HG02938 (cell line): Measurements from ENCODE around the gene DUSP5.

ENCODE experiments used
- ATAC-seq: cut with Tn5 transposase; IDR thresholded peaks from one replicate; pipeline ENCODE4 v1.9.1; 2021; ENCODE audit warnings: mild to moderate bottlenecking, moderate library complexity; ENCODE audit not compliant: unreplicated experiment

Gene DUSP5

DNA sequence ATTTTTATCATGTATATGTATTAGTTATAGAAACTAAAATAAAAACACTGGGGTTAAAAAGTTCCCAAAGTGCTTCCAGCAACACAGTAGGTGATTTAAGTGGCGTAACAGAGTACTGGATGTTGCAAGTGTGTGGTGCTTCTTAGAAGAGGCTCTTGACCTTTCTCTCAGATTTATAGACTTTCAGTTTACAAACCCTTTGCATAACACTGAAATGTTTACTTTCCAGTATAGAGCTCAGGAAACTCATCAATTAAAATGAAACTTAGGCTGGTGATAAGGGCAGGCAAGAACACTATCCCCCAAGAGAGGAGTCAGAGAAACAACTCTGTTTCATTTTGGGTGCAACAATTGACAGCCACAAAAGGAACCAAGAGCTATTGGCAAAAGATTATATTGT, 42.3 kb downstream of the DUSP5 start:
- no peak for ATAC-seq

DNA sequence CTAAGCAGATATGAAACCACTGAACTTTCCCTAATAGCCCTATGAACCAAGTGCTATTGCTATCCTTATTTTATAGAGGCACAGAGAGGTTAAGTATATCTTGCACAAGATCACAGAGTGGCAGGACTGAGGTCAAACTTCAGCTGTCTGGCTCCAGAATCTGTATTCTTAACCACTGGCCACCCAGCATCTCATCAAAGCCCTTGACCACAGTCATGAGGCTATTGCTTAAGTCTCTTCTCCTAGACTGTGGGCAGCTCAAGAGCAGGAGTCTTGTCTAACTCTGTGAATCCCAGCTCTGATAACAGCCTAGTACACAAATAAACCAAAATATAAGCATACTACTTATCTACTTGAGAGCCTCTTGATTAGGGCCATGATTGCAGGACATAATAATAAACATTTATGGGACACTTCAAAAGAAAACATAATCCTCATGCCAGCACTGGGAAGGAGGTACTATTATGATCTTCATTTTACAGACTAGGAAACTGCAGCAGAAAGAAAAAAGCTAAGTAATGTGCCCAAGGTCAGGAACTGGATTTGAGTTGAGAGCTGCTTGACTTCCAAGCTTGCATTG, 47.3 kb downstream of the DUSP5 start:
- ATAC-seq, result no peak

GRCh38 chr10:110546077-110546476, 48.4 kb downstream of the DUSP5 start:
- ATAC-seq, result no peak

DNA sequence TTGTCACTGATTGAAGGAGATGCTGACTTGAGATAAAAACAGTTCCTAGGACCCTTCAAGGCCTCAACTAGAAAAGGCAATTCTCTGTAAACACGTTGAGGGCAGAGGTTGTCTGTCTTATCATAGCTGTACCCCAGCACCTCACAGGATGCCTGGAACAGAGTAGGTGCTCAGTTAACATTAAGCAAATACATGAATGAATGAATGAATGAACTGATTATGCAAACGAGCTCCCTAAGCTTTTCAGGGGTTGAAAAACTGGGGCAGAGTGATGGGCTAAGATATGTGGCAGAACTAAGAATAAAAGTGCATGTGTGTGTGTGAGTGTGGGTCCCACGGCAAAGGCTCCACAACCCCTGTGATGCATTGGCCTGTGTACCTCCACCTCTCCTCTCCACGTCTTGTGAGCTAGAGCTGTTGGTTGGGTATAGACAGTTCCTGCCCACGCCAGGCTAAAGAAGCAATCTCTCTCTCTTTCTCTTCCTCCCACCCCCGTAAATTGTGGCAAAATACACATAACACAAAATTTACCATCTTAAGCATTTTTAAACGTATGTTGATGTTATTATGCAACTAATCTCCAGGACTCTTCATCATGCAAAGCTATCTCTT, 48.9 kb downstream of the DUSP5 start:
- no peak for ATAC-seq

GRCh38 chr10:110547139-110547761, 49.5 kb downstream of the DUSP5 start:
- peak; percentile 65 for ATAC-seq

GRCh38 chr10:110548002-110548401, 50.3 kb downstream of the DUSP5 start:
- no peak for ATAC-seq

GRCh38 chr10:110549211-110549610, 51.5 kb downstream of the DUSP5 start:
- no peak for ATAC-seq

- no peak for ATAC-seq
These were observed 56.2 kb downstream of the DUSP5 start for GRCh38 chr10:110553905-110554304.

DNA sequence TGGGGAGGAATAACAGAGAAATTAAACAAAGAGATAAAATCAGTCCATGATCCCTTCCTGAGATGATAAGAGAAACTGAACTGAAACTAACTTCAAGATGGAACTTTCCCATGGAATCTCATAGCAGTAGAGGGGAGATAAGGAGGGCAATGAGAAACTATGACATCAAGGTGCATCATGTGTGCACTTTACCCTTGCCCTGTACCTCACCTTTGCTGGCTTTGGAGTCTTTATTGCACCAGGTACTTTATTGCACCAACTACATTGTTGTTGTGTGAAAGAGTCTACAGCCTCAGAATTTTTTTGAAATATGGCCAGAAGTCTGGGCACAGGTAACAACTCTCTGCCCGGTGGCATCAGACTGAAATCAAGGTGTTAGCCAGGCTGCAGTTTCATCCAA, 58.6 kb downstream of the DUSP5 start:
- ATAC-seq, result no peak

GRCh38 chr10:110556969-110557601, 59.4 kb downstream of the DUSP5 start:
- peak; percentile 84 for ATAC-seq

DNA sequence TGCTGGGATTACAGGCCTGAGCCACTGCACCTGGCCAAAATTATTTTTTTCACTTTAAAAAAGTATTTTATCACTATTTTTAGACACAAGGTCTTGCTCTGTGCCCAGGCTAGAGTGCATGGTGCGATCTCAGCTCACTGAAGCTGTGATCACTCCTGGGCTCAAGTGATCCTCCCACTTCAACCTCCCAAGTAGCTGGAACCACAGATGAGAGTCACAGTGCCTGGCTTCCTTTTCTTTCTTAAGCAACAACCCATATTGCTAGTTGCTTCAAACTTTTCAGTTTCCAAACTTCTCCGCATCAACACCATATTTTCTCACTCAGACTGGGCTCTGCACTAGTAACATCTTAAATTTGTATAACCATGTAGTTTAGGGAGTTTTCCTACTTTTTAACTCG, 60.3 kb downstream of the DUSP5 start:
- ATAC-seq, result no peak

- no peak for ATAC-seq
These were observed 62.3 kb downstream of the DUSP5 start for GRCh38 chr10:110560012-110560411.
